ENCODE data around the gene FBLL1.

GRCh38 chr5:168550656-168551055, 21.6 kb downstream of the FBLL1 start:
- TF ChIP-seq POLR2A (IDR thresholded peaks at IDR 0.05), result no peak
- no peak for TF ChIP-seq CTCF (IDR thresholded peaks at IDR 0.05)
- TF ChIP-seq POLR2AphosphoS5 (IDR thresholded peaks at IDR 0.05), result no peak
- no peak for TF ChIP-seq EP300 (IDR thresholded peaks at IDR 0.05)

Measured in upper lobe of left lung (tissue), 4 donors.